Naive B cell (primary cell): ENCODE data around the gene ZFAND3. TPM values are rescaled to one million over a fixed set of nuclear protein-coding genes. Genes with fewer than 3 reads are reported as not detected.
A peak's percentile ranks its signal among the peaks of the same experiment; 100 is the strongest.

Experiments
- ATAC-seq, 2 donors: fragments of 150-1000 bp; cut with Tn5 transposase; 2 replicates each; pipeline ENCODE4 v1.10.0; 2021; ENCODE audit warnings: low read depth in 2 of 2, mild to moderate bottlenecking in 2 of 2, moderate library complexity in 2 of 2
- DNase-seq: peaks from one replicate; pipeline ENCODE4 v3.0.0; 2022
- H3K27ac Mint-ChIP-seq, 6 donors: one replicate each; pipeline ENCODE4 v1.8.0; 2020 to 2022; ENCODE audit warnings: mild to moderate bottlenecking in 6 of 6, mixed read lengths in 6 of 6, moderate library complexity in 5 of 6, inconsistent platforms in 2 of 6
- H3K27me3 Mint-ChIP-seq, 3 donors: one replicate each; pipeline ENCODE4 v1.8.0; 2021 to 2022; ENCODE audit warnings: mixed read lengths in 3 of 3, mild to moderate bottlenecking in 1 of 3
- H3K36me3 Mint-ChIP-seq, 2 donors: one replicate each; pipeline ENCODE4 v1.8.0; 2020 to 2022; ENCODE audit warnings: mixed read lengths in 2 of 2, inconsistent platforms in 1 of 2, mild to moderate bottlenecking in 1 of 2
- H3K4me1 Mint-ChIP-seq, 3 donors: one replicate each; pipeline ENCODE4 v1.8.0; 2020 to 2022; ENCODE audit warnings: mixed read lengths in 3 of 3, inconsistent platforms in 1 of 3, mild to moderate bottlenecking in 1 of 3, moderate library complexity in 1 of 3
- H3K4me3 Mint-ChIP-seq, 8 donors: one replicate each; pipeline ENCODE4 v1.8.0; 2020 to 2022; ENCODE audit warnings: mild to moderate bottlenecking in 8 of 8, mixed read lengths in 8 of 8, moderate library complexity in 8 of 8, inconsistent platforms in 2 of 8
- H3K9me3 Mint-ChIP-seq, 7 donors: one replicate each; pipeline ENCODE4 v1.8.0; 2020 to 2022; ENCODE audit warnings: mixed read lengths in 7 of 7, mild to moderate bottlenecking in 5 of 7, inconsistent platforms in 2 of 7, moderate library complexity in 1 of 7
- polyA plus RNA-seq, 6 donors: library from polyadenylated mRNA; unstranded; fragments of 300-500 nt; fragmentation: Illumina TruSeq; gene quantifications; one replicate each; pipeline ENCODE4 v1.2.3, GENCODE V29; 2021; ENCODE audit warnings: low read depth in 6 of 6

ZFAND3 gene
- polyA plus RNA-seq, 6 donors from 2014 or later: 1.9 to 6.7 (median 4.4) TPM

GRCh38 chr6:37930288-37930971 is 110.9 kb downstream of the ZFAND3 start:
- Mint-ChIP-seq H3K4me3 (no peak overlapping the region), H3K27ac (peak overlapping the region in 5 of 6 donors; percentile 2 to 76 (median 28)), H3K4me1 (peaks cover 29 to 39% (median 31%) of the 10 kb centered on the region in 3 donors), H3K9me3 (no peaks in the 10 kb centered on the region), H3K27me3 (no peaks in the 10 kb centered on the region), H3K36me3 (peaks cover 5 to 15% of the 10 kb centered on the region in 2 donors)
- no peak for DNase-seq
- ATAC-seq: no peak

- DNase-seq (no peak), ATAC-seq (no peak)
- no peaks in the 10 kb centered on the region for H3K9me3 Mint-ChIP-seq
- peaks cover 5 to 15% of the 10 kb centered on the region in 2 donors for H3K36me3 Mint-ChIP-seq
- peak overlapping the region in 2 of 6 donors; percentile 2 to 43 for H3K27ac Mint-ChIP-seq
- no peaks in the 10 kb centered on the region for H3K27me3 Mint-ChIP-seq
- H3K4me3 Mint-ChIP-seq: no peak overlapping the region
- H3K4me1 Mint-ChIP-seq: peaks cover 27 to 38% (median 30%) of the 10 kb centered on the region in 3 donors
These were observed 111.5 kb downstream of the ZFAND3 start for GRCh38 chr6:37931066-37931465.

- no peak overlapping the region for H3K27ac Mint-ChIP-seq
- H3K9me3 Mint-ChIP-seq: no peaks in the 10 kb centered on the region
- no peaks in the 10 kb centered on the region for H3K27me3 Mint-ChIP-seq
- peaks cover 5 to 15% of the 10 kb centered on the region in 2 donors for H3K36me3 Mint-ChIP-seq
- H3K4me1 Mint-ChIP-seq: peaks cover 26 to 33% (median 30%) of the 10 kb centered on the region in 3 donors
- DNase-seq (no peak), ATAC-seq (no peak)
- H3K4me3 Mint-ChIP-seq: no peak overlapping the region
These were observed 114.7 kb downstream of the ZFAND3 start for GRCh38 chr6:37934276-37934675.

GRCh38 chr6:37936150-37936549 is 116.6 kb downstream of the ZFAND3 start:
- DNase-seq (no peak), ATAC-seq (no peak)
- Mint-ChIP-seq H3K9me3 (no peaks in the 10 kb centered on the region), H3K4me1 (peaks cover 20 to 40% (median 30%) of the 10 kb centered on the region in 3 donors), H3K27me3 (no peaks in the 10 kb centered on the region), H3K27ac (peak overlapping the region in 4 of 6 donors; percentile 6 to 32 (median 12)), H3K4me3 (peak overlapping the region in 1 of 8 donors; percentile 12), H3K36me3 (peaks cover 0 to 7% of the 10 kb centered on the region in 2 donors)

- ATAC-seq: no peak
- Mint-ChIP-seq H3K4me3 (no peak overlapping the region), H3K4me1 (peaks cover 20 to 35% (median 30%) of the 10 kb centered on the region in 3 donors)
These were observed 117.4 kb downstream of the ZFAND3 start for GRCh38 chr6:37936906-37937305.

GRCh38 chr6:37938909-37939308 is 119.4 kb downstream of the ZFAND3 start:
- H3K27me3 Mint-ChIP-seq: no peaks in the 10 kb centered on the region
- no peak overlapping the region for H3K4me3 Mint-ChIP-seq
- peaks cover 0 to 7% of the 10 kb centered on the region in 2 donors for H3K36me3 Mint-ChIP-seq
- peaks cover 35 to 48% (median 46%) of the 10 kb centered on the region in 3 donors for H3K4me1 Mint-ChIP-seq
- ATAC-seq (no peak), DNase-seq (no peak)
- no peaks in the 10 kb centered on the region for H3K9me3 Mint-ChIP-seq
- no peak overlapping the region for H3K27ac Mint-ChIP-seq

More at GRCh38 chr6:37936906-37937305, 117.4 kb downstream of the ZFAND3 start:
- no peak for DNase-seq
- H3K9me3 Mint-ChIP-seq: no peaks in the 10 kb centered on the region
- no peaks in the 10 kb centered on the region for H3K27me3 Mint-ChIP-seq
- H3K27ac Mint-ChIP-seq: peak overlapping the region in 1 of 6 donors; percentile 3
- H3K36me3 Mint-ChIP-seq: peaks cover 0 to 7% of the 10 kb centered on the region in 2 donors

- Mint-ChIP-seq H3K27me3 (no peaks in the 10 kb centered on the region), H3K4me1 (peaks cover 39 to 58% (median 50%) of the 10 kb centered on the region in 3 donors), H3K27ac (no peak overlapping the region), H3K4me3 (no peak overlapping the region), H3K9me3 (no peaks in the 10 kb centered on the region), H3K36me3 (no peaks in the 10 kb centered on the region)
- no peak for DNase-seq
- no peak for ATAC-seq
These were observed 120.7 kb downstream of the ZFAND3 start for GRCh38 chr6:37940074-37940847.

- peaks cover 33 to 54% (median 49%) of the 10 kb centered on the region in 3 donors for H3K4me1 Mint-ChIP-seq
- H3K27me3 Mint-ChIP-seq: no peaks in the 10 kb centered on the region
- H3K27ac Mint-ChIP-seq: no peak overlapping the region
- no peak overlapping the region for H3K4me3 Mint-ChIP-seq
- ATAC-seq (no peak), DNase-seq (no peak)
- H3K9me3 Mint-ChIP-seq: no peaks in the 10 kb centered on the region
- no peaks in the 10 kb centered on the region for H3K36me3 Mint-ChIP-seq
These were observed 122.3 kb downstream of the ZFAND3 start for GRCh38 chr6:37941871-37942270.

- no peaks in the 10 kb centered on the region for H3K36me3 Mint-ChIP-seq
- H3K27me3 Mint-ChIP-seq: no peaks in the 10 kb centered on the region
- no peak for DNase-seq
- H3K27ac Mint-ChIP-seq: peak overlapping the region in 4 of 6 donors; percentile 26 to 56 (median 37)
- peak overlapping the region in 6 of 8 donors; percentile 6 to 57 (median 46) for H3K4me3 Mint-ChIP-seq
- H3K9me3 Mint-ChIP-seq: no peaks in the 10 kb centered on the region
- ATAC-seq: peak; percentile 56 to 73
- peaks cover 35 to 55% (median 45%) of the 10 kb centered on the region in 3 donors for H3K4me1 Mint-ChIP-seq
These were observed 123.3 kb downstream of the ZFAND3 start for GRCh38 chr6:37942606-37943376.

- Mint-ChIP-seq H3K27me3 (no peaks in the 10 kb centered on the region), H3K36me3 (no peaks in the 10 kb centered on the region), H3K27ac (peak overlapping the region in 1 of 6 donors; percentile 56), H3K4me1 (peaks cover 32 to 59% (median 46%) of the 10 kb centered on the region in 3 donors), H3K4me3 (peak overlapping the region in 3 of 8 donors; percentile 23 to 49 (median 26)), H3K9me3 (peaks cover 0 to 3% (median 0%) of the 10 kb centered on the region in 7 donors)
- DNase-seq (no peak), ATAC-seq (no peak)
These were observed 124.0 kb downstream of the ZFAND3 start for GRCh38 chr6:37943436-37944058.

GRCh38 chr6:37946057-37946456 is 126.5 kb downstream of the ZFAND3 start:
- Mint-ChIP-seq H3K36me3 (no peaks in the 10 kb centered on the region), H3K27ac (peak overlapping the region in 1 of 6 donors; percentile 69), H3K9me3 (peaks cover 0 to 5% (median 2%) of the 10 kb centered on the region in 7 donors), H3K4me1 (peaks cover 38 to 76% (median 41%) of the 10 kb centered on the region in 3 donors), H3K4me3 (no peak overlapping the region), H3K27me3 (no peaks in the 10 kb centered on the region)
- ATAC-seq (no peak), DNase-seq (no peak)

GRCh38 chr6:37947468-37947867 is 127.9 kb downstream of the ZFAND3 start:
- ATAC-seq: no peak
- DNase-seq: no peak
- Mint-ChIP-seq H3K27ac (peak overlapping the region in 1 of 6 donors; percentile 39), H3K36me3 (no peaks in the 10 kb centered on the region), H3K4me3 (no peak overlapping the region), H3K9me3 (peaks cover 0 to 5% (median 2%) of the 10 kb centered on the region in 7 donors), H3K4me1 (peaks cover 35 to 87% (median 49%) of the 10 kb centered on the region in 3 donors), H3K27me3 (no peaks in the 10 kb centered on the region)
